Hepatocyte (in vitro differentiated cells): Measurements from ENCODE around the gene MYDGF.

ENCODE experiments used
- CTCF ChIP-seq: fragments of 200-600 bp; sonication (generic); IDR thresholded peaks from 2 replicates; pipeline ENCODE4 v1.5.1; 2016; ENCODE audit warnings: antibody characterized with exemption, mild to moderate bottlenecking; ENCODE audit not compliant: poor library complexity
- EZH2 ChIP-seq: fragments of 200-600 bp; sonication (generic); IDR thresholded peaks from 2 replicates; pipeline ENCODE4 v1.6.1; 2016; ENCODE audit warnings: antibody characterized with exemption, mild to moderate bottlenecking, borderline replicate concordance
- EZH2phosphoT487 ChIP-seq: fragments of 200-600 bp; sonication (generic); IDR thresholded peaks from one replicate; pipeline ENCODE4 v1.6.1; 2018; ENCODE audit warnings: antibody characterized with exemption, mild to moderate bottlenecking, low read depth, moderate library complexity; ENCODE audit not compliant: unreplicated experiment, severe bottlenecking

GRCh38 chr19:4653793-4654436 lies 16.2 kb downstream of the MYDGF start:
- no peak for TF ChIP-seq CTCF
- TF ChIP-seq EZH2: no peak
- no peak for TF ChIP-seq EZH2phosphoT487
